Body of pancreas (tissue), 4 donors: ENCODE measurements around the gene DIO1. TPM values are rescaled to one million over a fixed set of nuclear protein-coding genes. Genes with fewer than 3 reads are reported as not detected.

Source experiments
- ATAC-seq: fragments of 150-250 bp; one replicate; pipeline ENCODE4 v1.9.1; 2016
- DNase-seq, 4 donors: peaks; one replicate each; pipeline ENCODE4 v3.0.0-alpha.2; 2019
- H3K27ac ChIP-seq, 4 donors: fragments of 200-600 bp; sonication (generic); 1 replicate in 3 of 4; 2 replicates in 1 of 4; pipeline versions ENCODE4 v1.5.1 to v1.6.1; 2016 to 2019; ENCODE audit warnings: mild to moderate bottlenecking in 1 of 4, mixed read lengths in 1 of 4, moderate library complexity in 1 of 4
- H3K27me3 ChIP-seq, 2 donors: fragments of 200-600 bp; sonication (generic); one replicate each; pipeline ENCODE4 v1.6.0; 2016; ENCODE audit warnings: mild to moderate bottlenecking in 1 of 2
- H3K36me3 ChIP-seq, 2 donors: fragments of 200-600 bp; sonication (generic); replicated peaks in 1 of 2; 2 replicates each; pipeline ENCODE4 v1.5.1; 2016; ENCODE audit warnings: low read depth in 2 of 2; ENCODE audit not compliant: insufficient read depth in 1 of 2
- H3K4me1 ChIP-seq: fragments of 200-600 bp; sonication (generic); one replicate; pipeline ENCODE4 v1.6.0; 2016
- H3K4me3 ChIP-seq, 2 donors: fragments of 200-600 bp; sonication (generic); 1 replicate in 1 of 2; 2 replicates in 1 of 2; pipeline ENCODE4 v1.5.1; 2016 to 2019
- H3K9me3 ChIP-seq, 3 donors: fragments of 200-600 bp; sonication (generic); 1 replicate in 2 of 3; 2 replicates in 1 of 3; pipeline ENCODE4 v1.5.1; 2016
- POLR2A ChIP-seq, 3 donors: fragments of 450-650 bp; IDR thresholded peaks; one replicate each; pipeline ENCODE4 v1.6.1; 2016; ENCODE audit warnings: antibody characterized with exemption in 3 of 3, mild to moderate bottlenecking in 2 of 3
- WGBS, 2 donors: methylation state at CpG; one replicate each; pipeline ENCODE4 v1.1.5; 2017; 5-methylcytosine and 5-hydroxymethylcytosine counted together
- intact Hi-C: fragments of 100-400 bp; cut with DNase I; formaldehyde crosslinking; loops from one replicate; pipeline ENCODE4 v1.15.1; 2023
- total RNA-seq, 2 donors: library from RNA; depleted of rRNA; stranded (reverse); fragments of >200 nt; gene quantifications; one replicate each; pipeline ENCODE4 v1.1.0, GENCODE V29; 2016
- TF ChIP-seq, protein P1 (sequence below), 7 experiments: fragments of 450-650 bp in 4 of 7; fragments of 200-600 bp in 3 of 7; sonication (generic) in 3 of 7; IDR thresholded peaks; one replicate each; pipeline ENCODE4 v1.5.1; 2016 to 2019; ENCODE audit warnings: antibody characterized with exemption in 7 of 7

DIO1 gene
- total RNA-seq, 2 donors from 2014 or later: not detected

DNA sequence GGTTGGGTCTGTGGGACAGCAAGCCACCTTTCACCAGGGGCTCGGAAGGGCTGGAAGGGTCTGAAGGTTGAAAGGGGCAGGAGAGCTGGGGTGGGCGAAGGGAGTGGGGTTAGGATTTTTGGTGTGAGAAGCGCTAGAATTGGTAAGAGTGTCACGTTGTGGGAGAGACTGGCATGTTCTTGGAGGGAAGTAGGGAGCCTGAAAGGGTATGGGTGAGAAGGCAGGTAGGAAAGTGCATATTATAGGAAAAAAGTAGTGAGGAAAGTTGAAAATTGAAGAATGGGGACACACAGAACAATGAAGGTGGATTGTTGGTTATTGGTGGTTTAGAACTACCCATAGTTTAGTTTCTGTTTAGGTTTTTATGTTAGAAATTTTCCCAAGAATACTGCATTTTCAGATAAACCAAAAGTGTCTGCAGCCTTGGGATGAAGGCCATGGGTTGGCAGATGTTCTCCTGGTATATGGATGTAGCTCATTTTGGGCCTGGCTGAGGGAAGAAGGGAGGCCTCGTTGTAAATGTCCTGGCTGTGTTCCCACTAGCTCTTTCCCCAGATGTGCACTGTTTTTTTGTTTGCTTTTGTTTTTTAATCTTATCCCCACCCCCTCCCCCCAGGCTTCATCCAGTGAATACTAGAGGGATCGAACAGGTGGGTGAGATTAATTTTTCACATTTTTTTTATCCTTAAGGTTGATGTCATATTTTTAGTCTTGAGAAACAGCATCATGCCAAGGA lies 53.4 kb downstream of the DIO1 start:
- no peak overlapping the region for H3K4me3 ChIP-seq
- no peaks in the 10 kb centered on the region for H3K27me3 ChIP-seq
- WGBS, 2 donors: 40 to 48% methylated on average over 6 of the region's 6 CpGs
- H3K4me1 ChIP-seq: peaks cover 23% of the 10 kb centered on the region
- peaks cover 0 to 1% of the 10 kb centered on the region in 2 donors for H3K36me3 ChIP-seq
- intact Hi-C loops: no loop called here
- TF ChIP-seq POLR2A (IDR thresholded peaks at IDR 0.05): no peak
- TF ChIP-seq, protein P1, sequence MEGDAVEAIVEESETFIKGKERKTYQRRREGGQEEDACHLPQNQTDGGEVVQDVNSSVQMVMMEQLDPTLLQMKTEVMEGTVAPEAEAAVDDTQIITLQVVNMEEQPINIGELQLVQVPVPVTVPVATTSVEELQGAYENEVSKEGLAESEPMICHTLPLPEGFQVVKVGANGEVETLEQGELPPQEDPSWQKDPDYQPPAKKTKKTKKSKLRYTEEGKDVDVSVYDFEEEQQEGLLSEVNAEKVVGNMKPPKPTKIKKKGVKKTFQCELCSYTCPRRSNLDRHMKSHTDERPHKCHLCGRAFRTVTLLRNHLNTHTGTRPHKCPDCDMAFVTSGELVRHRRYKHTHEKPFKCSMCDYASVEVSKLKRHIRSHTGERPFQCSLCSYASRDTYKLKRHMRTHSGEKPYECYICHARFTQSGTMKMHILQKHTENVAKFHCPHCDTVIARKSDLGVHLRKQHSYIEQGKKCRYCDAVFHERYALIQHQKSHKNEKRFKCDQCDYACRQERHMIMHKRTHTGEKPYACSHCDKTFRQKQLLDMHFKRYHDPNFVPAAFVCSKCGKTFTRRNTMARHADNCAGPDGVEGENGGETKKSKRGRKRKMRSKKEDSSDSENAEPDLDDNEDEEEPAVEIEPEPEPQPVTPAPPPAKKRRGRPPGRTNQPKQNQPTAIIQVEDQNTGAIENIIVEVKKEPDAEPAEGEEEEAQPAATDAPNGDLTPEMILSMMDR (IDR thresholded peaks at IDR 0.05): no peak
- H3K27ac ChIP-seq: peak overlapping the region in 3 of 4 donors; percentile 84 to 92 (median 86)
- DNase-seq (no peak), ATAC-seq (no peak)
- no peaks in the 10 kb centered on the region for H3K9me3 ChIP-seq

DNA sequence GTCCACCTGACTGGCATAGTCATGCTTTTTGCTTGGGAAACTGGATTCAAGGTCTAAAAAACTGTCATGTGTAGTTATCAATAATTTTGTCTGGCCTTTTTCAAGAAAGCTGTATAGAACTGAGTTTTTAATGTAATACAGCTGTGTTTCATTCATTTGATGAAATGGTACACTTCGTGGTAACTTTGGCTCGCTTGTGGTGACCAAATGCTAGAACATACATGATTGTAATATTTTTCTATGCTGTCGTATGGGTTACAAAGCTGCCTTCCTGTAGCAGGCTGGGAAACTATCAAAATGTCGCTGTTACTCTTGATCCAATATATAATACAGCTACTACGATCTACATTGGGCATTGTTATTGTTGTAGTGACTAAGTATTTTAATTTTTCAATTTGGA lies 54.3 kb downstream of the DIO1 start:
- peaks cover 0 to 1% of the 10 kb centered on the region in 2 donors for H3K36me3 ChIP-seq
- H3K9me3 ChIP-seq: no peaks in the 10 kb centered on the region
- ATAC-seq (no peak), DNase-seq (no peak)
- intact Hi-C loops: no loop called here
- H3K4me3 ChIP-seq: no peak overlapping the region
- H3K4me1 ChIP-seq: peaks cover 23% of the 10 kb centered on the region
- 90 to 93% methylated on average over 5 of the region's 5 CpGs for WGBS, 2 donors
- H3K27me3 ChIP-seq: no peaks in the 10 kb centered on the region
- TF ChIP-seq, protein P1 (IDR thresholded peaks at IDR 0.05): no peak
- no peak for TF ChIP-seq POLR2A (IDR thresholded peaks at IDR 0.05)
- no peak overlapping the region for H3K27ac ChIP-seq

DNA sequence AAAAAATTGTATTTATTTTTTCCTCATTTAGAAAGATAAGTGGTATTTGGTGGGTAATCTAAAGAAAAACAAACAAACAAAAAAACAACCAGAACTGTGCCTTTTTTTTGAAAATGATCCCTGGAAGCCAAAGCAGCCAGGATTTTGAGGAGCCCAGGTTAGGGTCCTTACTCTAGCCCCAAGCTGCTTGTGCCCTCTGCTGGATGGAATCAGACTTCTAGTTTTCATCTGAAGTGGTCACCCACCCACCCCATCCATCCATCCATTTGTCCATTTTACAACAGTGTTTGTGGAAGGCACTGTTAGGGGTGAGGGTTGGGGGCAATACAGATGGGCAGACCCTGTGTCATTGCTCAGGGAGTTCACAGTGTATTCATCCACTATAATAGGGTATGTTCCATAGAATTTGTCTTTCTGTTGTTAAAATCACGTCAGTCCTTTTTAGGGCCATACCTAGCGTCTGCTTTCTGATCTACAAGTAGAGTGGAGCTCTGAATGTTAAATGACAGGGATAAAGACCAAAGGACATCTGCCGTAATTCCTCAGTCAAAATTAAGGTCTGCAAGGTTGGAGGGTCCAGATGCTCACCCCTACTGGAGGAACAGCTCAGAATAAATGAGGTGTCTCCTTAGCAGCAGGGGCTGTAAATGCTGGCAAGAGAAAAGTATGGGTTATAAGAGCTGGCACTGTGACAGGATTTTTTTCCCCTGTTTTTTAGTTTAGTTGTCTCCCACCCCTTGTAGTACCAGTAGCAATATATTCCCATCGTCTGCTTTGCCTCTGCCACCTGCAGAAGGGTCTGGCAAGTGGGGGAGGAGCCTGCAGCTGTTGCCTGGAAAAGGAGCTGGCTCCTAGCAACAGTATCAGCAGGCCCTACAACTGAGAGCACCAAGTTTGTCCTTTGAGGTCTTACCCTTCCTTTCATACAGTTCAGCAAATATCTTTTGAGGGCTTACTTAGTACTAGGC lies 55.3 kb downstream of the DIO1 start:
- no peak overlapping the region for H3K27ac ChIP-seq
- TF ChIP-seq, protein P1 (IDR thresholded peaks at IDR 0.05): peak; percentile 13 to 57 (median 42)
- no peak for TF ChIP-seq POLR2A (IDR thresholded peaks at IDR 0.05)
- peak; percentile 20 to 48 (median 32) for DNase-seq
- H3K36me3 ChIP-seq: peaks cover 0 to 1% of the 10 kb centered on the region in 2 donors
- intact Hi-C loops: no loop called here
- no peak overlapping the region for H3K4me3 ChIP-seq
- WGBS, 2 donors: 81 to 93% methylated on average over 4 of the region's 4 CpGs
- no peaks in the 10 kb centered on the region for H3K9me3 ChIP-seq
- ATAC-seq: no peak
- H3K4me1 ChIP-seq: peaks cover 20% of the 10 kb centered on the region
- H3K27me3 ChIP-seq: no peaks in the 10 kb centered on the region

DNA sequence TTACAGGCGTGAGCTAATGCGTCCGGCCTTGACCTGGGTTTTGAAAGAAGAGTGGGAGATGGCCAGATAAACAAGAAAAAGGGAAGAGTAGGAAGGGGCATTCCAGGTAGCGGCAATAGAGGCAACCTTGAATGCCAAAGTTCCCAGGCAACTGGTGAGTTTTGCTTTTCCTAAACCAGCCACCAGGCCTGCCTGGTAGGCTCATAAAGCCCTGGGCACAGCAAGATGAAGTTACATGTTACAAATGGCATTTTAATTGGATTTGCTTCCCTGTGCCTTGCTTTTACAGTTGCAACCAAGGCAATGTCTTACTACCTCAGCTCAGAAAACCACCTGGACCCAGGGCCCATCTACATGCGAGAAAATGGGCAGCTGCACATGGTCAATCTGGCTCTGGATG lies 57.7 kb downstream of the DIO1 start:
- H3K36me3 ChIP-seq: peaks cover 0 to 1% of the 10 kb centered on the region in 2 donors
- TF ChIP-seq, protein P1 (IDR thresholded peaks at IDR 0.05): no peak
- no peak for TF ChIP-seq POLR2A (IDR thresholded peaks at IDR 0.05)
- intact Hi-C loops: loop anchor here (10.0 kb wide), 1 partner anchor 87 kb away; no protein-coding TSS in a partner anchor
- no peaks in the 10 kb centered on the region for H3K27me3 ChIP-seq
- no peak for ATAC-seq
- H3K4me3 ChIP-seq: no peak overlapping the region
- H3K9me3 ChIP-seq: no peaks in the 10 kb centered on the region
- H3K4me1 ChIP-seq: peaks cover 17% of the 10 kb centered on the region
- DNase-seq: peak in 2 of 4 donors; percentile 21 to 27
- H3K27ac ChIP-seq: peak overlapping the region in 1 of 4 donors; percentile 20
- WGBS, 2 donors: 65 to 71% methylated on average over 5 of the region's 5 CpGs
